Transverse colon (tissue), 4 donors: ENCODE data around the gene EIF4E2.

ENCODE experiments used
- CTCF ChIP-seq, 5 experiments: fragments of 200-600 bp in 3 of 5; fragments of 450-650 bp in 2 of 5; sonication (generic) in 3 of 5; IDR thresholded peaks; 1 replicate in 2 of 5; 2 replicates in 3 of 5; pipeline ENCODE4 v1.5.1; 2016 to 2017; ENCODE audit warnings: antibody characterized with exemption in 5 of 5, inconsistent platforms in 3 of 5, mild to moderate bottlenecking in 2 of 5, moderate library complexity in 1 of 5
- POLR2AphosphoS5 ChIP-seq, 3 donors: sonication (generic); formaldehyde crosslinking; IDR thresholded peaks; one replicate each; pipeline ENCODE4 v1.6.1; 2016; ENCODE audit warnings: antibody characterized with exemption in 3 of 3

GRCh38 chr2:232533944-232534710, 16.4 kb upstream of the EIF4E2 start:
- TF ChIP-seq POLR2AphosphoS5 (IDR thresholded peaks at IDR 0.05), result no peak
- no peak for TF ChIP-seq CTCF (IDR thresholded peaks at IDR 0.05)
